Endothelial cell of umbilical vein (primary cell): ENCODE data around the gene TRIM42. TPM values are rescaled to one million over a fixed set of nuclear protein-coding genes. Genes with fewer than 3 reads are reported as not detected.

Experiments used
- BruUV-seq: library from RNA; stranded (reverse); fragments of 400-500 nt; replicated peaks from 2 replicates; lab custom pipeline; 2021; lab: Mats Ljungman, UMichigan
- CTCF ChIA-PET: fragments of 300-600, 350-600 bp; sonication (Branson Sonifier 250); formaldehyde crosslinking; loops from one replicate; lab custom pipeline; 2021; ENCODE audit warnings: antibody characterized with exemption, inconsistent platforms; lab: Charles Lee
- POLR2A ChIA-PET: fragments of 300-600, 350-600 bp; sonication (Branson Sonifier 250); formaldehyde crosslinking; loops from one replicate; lab custom pipeline; 2021; ENCODE audit warnings: antibody characterized with exemption, inconsistent platforms; lab: Charles Lee
- DNase-seq: peaks from one replicate; pipeline ENCODE4 v3.0.0-alpha.2; 2011; ENCODE audit warnings: low read depth, low spot score
- FAIRE-seq: peaks from 2 replicates; lab custom pipeline; 2011; peaks lifted over from hg19 to GRCh38; lab: Jason Lieb, UNC
- H2AFZ ChIP-seq: 2 replicates; pipeline ENCODE4 v1.6.0; 2012; ENCODE audit warnings: low read depth, low read length, control low read depth, inconsistent platforms
- H3K27ac ChIP-seq: 2 replicates; pipeline ENCODE4 v1.5.1; 2011; ENCODE audit warnings: low read depth, mild to moderate bottlenecking, control low read depth, low read length, moderate library complexity; ENCODE audit not compliant: insufficient read depth
- H3K27me3 ChIP-seq, 2 experiments: 2 replicates each; pipeline versions ENCODE4 v1.6.0 to v1.6.1; 2011; ENCODE audit warnings: low read length in 2 of 2, mixed read lengths in 1 of 2; ENCODE audit not compliant: control insufficient read depth in 2 of 2, insufficient read depth in 2 of 2
- H3K36me3 ChIP-seq, 2 experiments: 2 replicates in 1 of 2; 3 replicates in 1 of 2; pipeline ENCODE4 v1.5.1; 2011; ENCODE audit warnings: low read length in 2 of 2, mild to moderate bottlenecking in 1 of 2, moderate library complexity in 1 of 2; ENCODE audit not compliant: control insufficient read depth in 2 of 2, insufficient read depth in 2 of 2; ENCODE audit errors: extremely low read depth in 1 of 2
- H3K4me1 ChIP-seq: 3 replicates; pipeline ENCODE4 v1.5.1; 2011; ENCODE audit warnings: mild to moderate bottlenecking, low read length; ENCODE audit not compliant: control insufficient read depth, insufficient read depth; ENCODE audit errors: extremely low read depth
- H3K4me2 ChIP-seq: 2 replicates; pipeline ENCODE4 v1.6.1; 2011; ENCODE audit warnings: low read length, control low read depth, mixed read lengths; ENCODE audit not compliant: insufficient read depth
- H3K4me3 ChIP-seq, 3 experiments: fragments of 200-600 bp in 1 of 3; sonication (generic), shearing (Covaris generic) in 1 of 3; replicated peaks in 1 of 3; 2 replicates each; pipeline ENCODE4 v1.5.1; 2011 to 2016; ENCODE audit warnings: control low read depth in 3 of 3, low read length in 3 of 3, mild to moderate bottlenecking in 2 of 3, inconsistent platforms in 1 of 3, low read depth in 1 of 3, moderate library complexity in 1 of 3; ENCODE audit not compliant: insufficient read depth in 1 of 3
- H3K79me2 ChIP-seq: 2 replicates; pipeline ENCODE4 v1.6.0; 2012; ENCODE audit warnings: low read length, inconsistent platforms; ENCODE audit not compliant: control insufficient read depth, insufficient read depth
- H3K9ac ChIP-seq: replicated peaks from 2 replicates; pipeline ENCODE3; 2011; ENCODE audit warnings: low read length, control low read depth; ENCODE audit not compliant: insufficient read depth; ENCODE audit errors: extremely low read depth
- H3K9me1 ChIP-seq: replicated peaks from 3 replicates; pipeline ENCODE4 v1.6.0; 2011; ENCODE audit warnings: mild to moderate bottlenecking, low read length; ENCODE audit not compliant: control insufficient read depth, insufficient read depth; ENCODE audit errors: extremely low read depth
- H3K9me3 ChIP-seq: replicated peaks from 2 replicates; pipeline ENCODE4 v1.5.1; 2012; ENCODE audit warnings: low read length, inconsistent platforms; ENCODE audit not compliant: control insufficient read depth, insufficient read depth
- H4K20me1 ChIP-seq: replicated peaks from 2 replicates; pipeline ENCODE3; 2011; ENCODE audit warnings: mild to moderate bottlenecking, low read length; ENCODE audit not compliant: control insufficient read depth, insufficient read depth; ENCODE audit errors: extremely low read depth
- CTCF ChIP-seq, 2 donors: IDR thresholded peaks; 1 replicate in 1 of 2; 2 replicates in 1 of 2; pipeline ENCODE4 v1.5.1; 2011; ENCODE audit warnings: low read length in 2 of 2, mild to moderate bottlenecking in 2 of 2, moderate library complexity in 2 of 2, control low read depth in 1 of 2, inconsistent platforms in 1 of 2, low read depth in 1 of 2; ENCODE audit not compliant: insufficient read depth in 1 of 2; ENCODE audit errors: extremely low read depth in 1 of 2
- EZH2 ChIP-seq: IDR thresholded peaks from 2 replicates; pipeline ENCODE4 v1.6.1; 2012; ENCODE audit warnings: borderline replicate concordance, low read depth, mild to moderate bottlenecking, moderate library complexity, low read length, inconsistent platforms; ENCODE audit not compliant: severe bottlenecking
- FOS ChIP-seq: IDR thresholded peaks from 2 replicates; pipeline ENCODE4 v1.6.1; 2011; ENCODE audit warnings: mild to moderate bottlenecking, low read length, moderate library complexity, borderline replicate concordance; ENCODE audit not compliant: insufficient read depth
- GATA2 ChIP-seq: IDR thresholded peaks from 2 replicates; pipeline ENCODE4 v1.7.0; 2011; ENCODE audit warnings: low read depth, mild to moderate bottlenecking, moderate library complexity, mixed read lengths, low read length; ENCODE audit not compliant: insufficient read length, insufficient read depth
- JUN ChIP-seq: IDR thresholded peaks from 2 replicates; pipeline ENCODE4 v1.6.1; 2011; ENCODE audit warnings: borderline replicate concordance, low read depth; ENCODE audit not compliant: insufficient read length, insufficient read depth
- MAX ChIP-seq: IDR thresholded peaks from 2 replicates; pipeline ENCODE4 v1.6.1; 2011; ENCODE audit not compliant: insufficient read depth, insufficient read length
- MYC ChIP-seq: IDR thresholded peaks from one replicate; pipeline ENCODE4 v1.6.1; 2011; ENCODE audit warnings: mild to moderate bottlenecking, low read depth, low read length
- POLR2A ChIP-seq: IDR thresholded peaks from 2 replicates; pipeline ENCODE4 v1.6.1; 2012; ENCODE audit warnings: low read depth, mild to moderate bottlenecking, control low read depth, low read length
- POLR2AphosphoS5 ChIP-seq: IDR thresholded peaks from 2 replicates; pipeline ENCODE4 v1.6.1; 2012; ENCODE audit warnings: low read depth, mild to moderate bottlenecking, control low read depth, low read length, moderate library complexity; ENCODE audit not compliant: insufficient read depth
- dilution Hi-C: fragments of 300-500 bp; cut with MboI; formaldehyde crosslinking; loops from one replicate; pipeline ENCODE4 v1.15.0; 2019; ENCODE audit warnings: low sequenced_read_pairs; ENCODE audit not compliant: extremely low pct_ligation_motif_present
- intact Hi-C: fragments of 100-400 bp; cut with micrococcal nuclease; formaldehyde crosslinking; loops from one replicate; pipeline ENCODE4 v1.10.0; 2022
- polyA plus RNA-seq, 4 experiments: library from polyadenylated mRNA; depleted of rRNA in 3 of 4; stranded (reverse) in 3 of 4; unstranded in 1 of 4; fragments of >200 nt; gene quantifications; 2 replicates each; pipeline versions ENCODE4 v1.2.1 to v1.2.3, GENCODE V29; 2011 to 2012; ENCODE audit warnings: missing spikeins in 1 of 4
- total RNA-seq: library from RNA; stranded (reverse); gene quantifications from 2 replicates; pipeline ENCODE4 v1.2.3, GENCODE V29; 2021

The TRIM42 gene
- total and polyA plus RNA-seq, 2 donors (not counting 3 experiments of a cell fraction or from before 2014, with no cell fraction given): not detected

DNA sequence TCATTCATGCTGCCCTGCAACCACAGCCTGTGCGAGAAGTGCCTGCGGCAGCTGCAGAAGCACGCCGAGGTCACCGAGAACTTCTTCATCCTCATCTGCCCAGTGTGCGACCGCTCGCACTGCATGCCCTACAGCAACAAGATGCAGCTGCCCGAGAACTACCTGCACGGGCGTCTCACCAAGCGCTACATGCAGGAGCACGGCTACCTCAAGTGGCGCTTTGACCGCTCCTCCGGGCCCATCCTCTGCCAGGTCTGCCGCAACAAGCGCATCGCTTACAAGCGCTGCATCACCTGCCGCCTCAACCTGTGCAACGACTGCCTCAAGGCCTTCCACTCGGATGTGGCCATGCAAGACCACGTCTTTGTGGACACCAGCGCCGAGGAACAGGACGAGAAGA, 4.7 kb downstream of the TRIM42 start:
- Histone ChIP-seq H3K36me3 (no peaks in the 10 kb centered on the region), H3K9me3 (no peaks in the 10 kb centered on the region), H3K4me1 (no peaks in the 10 kb centered on the region), H3K9ac (no peak overlapping the region), H2AFZ (no peak overlapping the region), H3K79me2 (no peaks in the 10 kb centered on the region), H3K4me3 (no peak overlapping the region), H4K20me1 (no peaks in the 10 kb centered on the region), H3K27ac (no peak overlapping the region), H3K27me3 (no peaks in the 10 kb centered on the region), H3K9me1 (no peaks in the 10 kb centered on the region), H3K4me2 (no peak overlapping the region)
- TF ChIP-seq EZH2: no peak
- FAIRE-seq (no peak), DNase-seq (no peak)
- ChIA-PET POLR2A (no interaction called here), CTCF (no interaction called here)
- dilution Hi-C loops: no loop called here
- intact Hi-C loops: no loop called here
- BruUV-seq: no TSS peak

GRCh38 chr3:140686128-140686527, 8.3 kb downstream of the TRIM42 start:
- no TSS peak for BruUV-seq

More at GRCh38 chr3:140686128-140686527, 8.3 kb downstream of the TRIM42 start:
- FAIRE-seq: no peak
- DNase-seq: no peak
- Histone ChIP-seq H3K27me3 (no peaks in the 10 kb centered on the region), H3K4me2 (no peak overlapping the region), H3K36me3 (no peaks in the 10 kb centered on the region), H3K27ac (no peak overlapping the region), H3K9me3 (no peaks in the 10 kb centered on the region), H3K9ac (no peak overlapping the region), H3K4me1 (no peaks in the 10 kb centered on the region), H3K4me3 (no peak overlapping the region), H3K79me2 (no peaks in the 10 kb centered on the region), H4K20me1 (no peaks in the 10 kb centered on the region), H3K9me1 (no peaks in the 10 kb centered on the region), H2AFZ (no peak overlapping the region)
- intact Hi-C loops: no loop called here
- dilution Hi-C loops: no loop called here
- TF ChIP-seq CTCF (IDR thresholded peaks at IDR 0.05; ENCODE audit: extremely low read depth in 1 of 2, insufficient read depth in 1 of 2, low read depth in 1 of 2, low read length in 2 of 2) (no peak), MAX (no peak), EZH2 (no peak), MYC (no peak), POLR2AphosphoS5 (no peak), FOS (no peak), GATA2 (no peak), POLR2A (no peak), JUN (no peak)
- ChIA-PET POLR2A (no interaction called here), CTCF (no interaction called here)
